Limb (tissue), 2 donors: ENCODE measurements around the gene COL15A1.
"Not testable (repeated sequence)": the region's sequence is repeated elsewhere in the genome, so short reads cannot be mapped to it uniquely, and the experiment has no call there.

Experiments used
- DNase-seq, 2 donors: peaks; one replicate each; pipeline ENCODE4 v3.0.0-alpha.2; 2016; ENCODE audit errors: extremely low spot score in 2 of 2

Gene COL15A1

GRCh38 chr9:99075246-99075912 lies 131.7 kb downstream of the COL15A1 start:
- DNase-seq: no peak

- DNase-seq: no peak
Measured at GRCh38 chr9:99076030-99076429, 132.3 kb downstream of the COL15A1 start.

DNA sequence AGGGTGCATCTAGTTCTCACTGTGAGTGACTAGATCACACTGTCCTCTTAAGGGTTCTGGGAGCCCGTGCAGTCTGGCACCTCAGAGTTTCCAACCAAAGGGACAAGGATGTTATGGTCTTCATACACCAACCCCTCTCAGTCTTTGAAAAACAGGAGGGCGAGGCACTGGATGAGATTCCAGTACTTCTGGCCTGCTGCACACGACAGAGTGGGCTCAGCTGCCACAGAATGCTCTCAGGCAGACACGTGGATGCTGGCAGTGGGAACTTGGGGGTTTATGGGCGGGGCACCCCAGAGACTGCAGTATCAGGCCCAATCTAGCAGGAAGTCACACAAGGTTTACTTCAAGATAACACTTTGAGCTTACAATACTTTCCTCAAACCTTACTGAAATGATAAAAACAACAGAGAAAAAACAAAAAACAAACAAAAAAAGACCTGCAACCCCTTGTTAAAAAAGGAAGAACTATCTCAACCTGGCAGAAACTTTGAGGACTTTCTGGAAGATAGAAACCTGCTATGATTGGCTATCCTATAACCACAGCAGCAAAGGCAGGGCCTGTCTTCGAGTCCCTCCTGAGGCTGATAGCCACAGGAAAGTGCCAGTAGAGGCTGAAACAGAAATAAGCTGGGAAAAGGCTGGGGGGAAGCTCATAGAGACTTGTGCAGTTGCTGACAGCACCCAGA lies 132.9 kb downstream of the COL15A1 start:
- no peak for DNase-seq

DNA sequence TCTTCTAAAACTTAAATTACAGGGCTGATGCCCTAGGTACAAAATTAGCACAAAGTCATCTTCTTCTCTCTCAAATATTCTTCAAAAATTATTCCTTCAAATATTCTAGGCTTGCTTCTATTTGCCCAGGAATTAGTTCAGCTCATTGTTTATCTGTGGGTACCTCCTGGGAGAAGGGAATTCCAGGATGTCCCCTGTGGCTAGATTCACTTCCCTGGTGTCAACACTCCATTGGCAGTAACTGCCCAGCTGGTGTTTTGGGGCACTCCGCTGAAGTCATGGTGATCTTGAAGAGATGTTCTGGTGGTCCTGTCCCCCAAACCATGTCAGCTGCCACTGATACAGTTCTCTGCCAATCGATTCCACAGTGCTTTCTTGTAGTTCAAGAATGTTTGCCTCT lies 135.0 kb downstream of the COL15A1 start:
- no peak for DNase-seq

- no peak for DNase-seq
Measured at GRCh38 chr9:99079542-99079941, 135.8 kb downstream of the COL15A1 start.

DNA sequence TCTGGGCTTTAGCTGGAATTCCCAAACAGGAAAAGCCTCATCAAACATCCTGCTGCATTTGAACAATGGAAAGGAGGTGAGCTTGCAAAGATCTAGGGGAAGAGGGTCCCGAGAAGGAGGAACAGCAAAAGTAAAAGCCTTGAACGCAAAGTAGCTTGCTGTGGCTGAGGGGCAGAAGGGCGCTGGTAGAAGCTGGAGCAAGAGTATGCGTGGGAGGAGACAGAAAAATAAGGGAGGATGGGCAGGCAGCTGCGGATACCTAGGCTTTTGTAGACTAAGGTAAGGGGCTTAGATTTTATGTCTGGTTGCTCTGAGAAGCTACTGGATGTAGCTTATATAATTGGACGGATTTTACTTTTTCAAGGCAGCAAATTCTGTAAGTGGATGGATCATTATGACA lies 139.3 kb downstream of the COL15A1 start:
- DNase-seq: no peak

GRCh38 chr9:99085949-99086948 lies 142.5 kb downstream of the COL15A1 start:
- DNase-seq: no peak

- DNase-seq: no peak
Measured at GRCh38 chr9:99087462-99087861, 143.8 kb downstream of the COL15A1 start.

DNA sequence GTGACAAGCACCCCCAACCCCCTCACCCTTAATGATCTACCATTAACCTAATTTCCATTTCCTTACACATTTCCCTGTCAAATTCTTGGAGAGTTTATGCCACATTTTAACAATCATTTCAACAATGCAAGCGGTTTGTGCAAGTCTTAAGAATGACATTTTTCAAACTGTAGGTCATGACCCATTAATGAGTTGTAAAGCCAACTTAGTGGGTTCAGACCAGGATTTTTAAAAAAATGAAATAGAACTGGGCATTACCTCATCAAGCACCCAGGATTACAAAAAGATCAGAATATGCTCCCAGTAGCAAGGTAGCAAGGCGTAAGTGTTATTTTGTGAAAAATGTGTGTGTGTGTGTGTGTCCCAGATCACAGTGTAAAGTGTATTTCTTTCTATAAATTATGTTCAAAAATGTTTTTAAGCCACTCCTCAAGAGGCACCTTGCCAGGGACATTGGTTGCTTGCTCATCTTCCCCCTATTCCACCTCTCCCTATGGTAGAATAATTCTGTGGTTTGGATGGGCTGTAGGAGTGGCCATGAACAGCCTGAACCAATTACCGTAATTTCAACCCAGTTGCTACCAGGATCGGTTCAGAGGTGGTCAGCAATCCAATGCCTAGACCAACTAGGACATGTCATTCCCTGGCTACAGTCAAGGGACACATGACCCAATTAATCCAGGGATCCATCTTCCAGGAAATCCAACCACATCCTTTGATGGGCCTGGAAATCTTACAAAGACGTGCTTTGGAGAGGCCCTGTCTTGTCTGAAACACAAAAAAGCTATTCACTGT lies 146.8 kb downstream of the COL15A1 start:
- no peak for DNase-seq

GRCh38 chr9:99092643-99093491 lies 149.2 kb downstream of the COL15A1 start:
- DNase-seq: no peak

- no peak for DNase-seq
Measured at GRCh38 chr9:99093492-99093791, 149.7 kb downstream of the COL15A1 start.

DNA sequence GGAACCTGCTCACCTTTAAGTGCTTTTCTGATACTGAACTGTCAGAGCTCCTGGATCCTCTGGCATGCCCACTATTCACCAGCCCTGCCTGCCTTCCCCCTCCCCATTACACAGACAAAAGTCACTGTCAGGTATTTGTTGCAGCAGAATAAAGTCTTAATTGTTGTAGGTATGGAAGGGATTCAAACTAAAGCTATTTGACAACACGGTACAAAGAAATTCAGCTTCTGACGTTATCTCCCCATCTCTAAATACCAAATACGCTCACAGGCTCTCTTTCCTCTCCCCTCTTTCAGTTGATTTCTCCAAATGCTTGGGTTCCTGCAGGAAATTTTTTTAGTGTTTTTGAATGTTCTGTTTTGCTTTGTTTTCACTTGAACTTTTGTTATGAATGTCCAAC lies 151.9 kb downstream of the COL15A1 start:
- no peak for DNase-seq

- DNase-seq: no peak
Measured at GRCh38 chr9:99096409-99096808, 152.7 kb downstream of the COL15A1 start.

DNA sequence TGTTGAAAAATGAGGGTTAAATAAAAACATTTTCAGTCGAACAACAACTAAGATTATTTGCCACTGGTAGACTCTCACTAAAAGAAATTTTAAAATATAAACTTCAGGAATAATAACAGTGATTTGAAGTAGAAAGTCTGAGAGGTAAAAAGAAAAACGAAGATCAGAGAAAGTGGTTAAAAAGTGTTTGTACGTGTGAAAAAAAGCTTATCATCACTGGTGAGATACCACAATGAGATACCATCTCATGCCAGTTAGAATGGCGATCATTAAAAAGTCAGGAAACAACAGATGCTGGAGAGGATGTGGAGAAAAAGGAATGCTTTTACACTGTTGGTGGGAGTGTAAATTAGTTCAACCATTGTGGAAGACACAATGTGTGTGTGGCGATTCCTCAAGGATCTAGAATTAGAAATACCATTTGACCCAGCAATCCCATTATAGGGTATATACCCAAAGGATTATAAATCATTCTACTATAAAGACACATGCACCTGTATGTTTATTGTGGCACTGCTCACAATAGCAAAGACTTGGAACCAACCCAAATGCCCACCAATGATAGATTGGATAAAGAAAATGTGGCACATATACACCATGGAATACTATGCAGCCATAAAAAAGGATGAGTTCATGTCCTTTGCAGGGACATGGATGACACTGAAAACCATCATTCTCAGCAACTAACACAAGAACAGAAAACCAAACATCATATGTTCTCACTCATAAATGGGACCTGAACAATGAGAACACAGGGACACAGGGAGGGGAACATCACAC lies 156.3 kb downstream of the COL15A1 start:
- DNase-seq: not testable (repeated sequence)

- DNase-seq: no peak
Measured at GRCh38 chr9:99101271-99101670, 157.6 kb downstream of the COL15A1 start.

- DNase-seq: no peak
Measured at GRCh38 chr9:99101812-99102211, 158.1 kb downstream of the COL15A1 start.

- DNase-seq: peak in 1 of 2 donors; percentile 32
Measured at GRCh38 chr9:99103054-99103895, 159.6 kb downstream of the COL15A1 start.

DNA sequence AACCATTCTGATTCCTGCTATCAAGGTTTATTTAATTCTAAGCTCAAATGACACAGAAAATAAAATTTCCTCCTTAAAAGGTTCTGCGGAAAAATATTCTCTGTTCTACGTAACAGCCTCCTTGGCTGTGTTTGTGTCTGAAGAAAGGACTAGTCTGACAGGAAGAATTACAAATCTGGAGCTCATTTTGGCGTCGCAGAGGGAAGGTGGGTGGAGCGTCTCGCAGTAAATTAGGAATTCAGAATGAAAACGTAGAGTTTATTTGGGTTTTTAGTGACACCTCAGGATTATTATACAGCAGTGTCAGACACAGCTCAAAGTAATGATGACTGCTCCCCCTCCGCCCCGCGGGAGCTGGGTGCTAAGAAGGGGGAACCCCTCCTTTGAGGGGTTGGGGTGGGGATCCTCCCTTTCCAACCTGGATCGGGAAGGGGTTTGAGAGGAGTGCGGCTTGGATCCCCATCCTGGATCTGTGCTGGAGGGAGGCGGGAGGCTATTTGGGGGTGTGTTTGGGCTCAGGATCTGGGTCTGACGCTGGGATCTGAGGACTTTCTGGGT lies 160.3 kb downstream of the COL15A1 start:
- peak in 1 of 2 donors; percentile 72 for DNase-seq
